Hematopoietic multipotent progenitor cell treated with erythropoietin and hydrocortisone succinate and interleukin-3 and kit ligand, for 17 days (in vitro differentiated cells): ENCODE measurements around the gene DUSP5.
A peak's percentile ranks its signal among the peaks of the same experiment; 100 is the strongest.
"Not testable (repeated sequence)": the region's sequence is repeated elsewhere in the genome, so short reads cannot be mapped to it uniquely, and the experiment has no call there.

Experiments
- DNase-seq: peaks from one replicate; pipeline ENCODE4 v3.0.0-alpha.2; 2015; ENCODE audit warnings: low spot score

DUSP5 gene

GRCh38 chr10:110497438-110498086, at the start of gene DUSP5:
TSS of gene DUSP5 (plus strand) at chr10:110497907. CDS start at chr10:110498122, 215 bp downstream.
- peak; percentile 95 for DNase-seq

- DNase-seq, result no peak
Observed at GRCh38 chr10:110448682-110449418, 48.9 kb upstream of the DUSP5 start.

GRCh38 chr10:110455446-110455845, 42.3 kb upstream of the DUSP5 start:
- DNase-seq, result no peak

- DNase-seq, result no peak
Observed at GRCh38 chr10:110456046-110456445, 41.7 kb upstream of the DUSP5 start.

- no peak for DNase-seq
Observed at GRCh38 chr10:110456523-110457091, 41.1 kb upstream of the DUSP5 start.

- DNase-seq, result no peak
Observed at GRCh38 chr10:110457851-110458250, 39.9 kb upstream of the DUSP5 start.

GRCh38 chr10:110458266-110458920, 39.3 kb upstream of the DUSP5 start:
- DNase-seq, result no peak

- no peak for DNase-seq
Observed at GRCh38 chr10:110459600-110459999, 38.1 kb upstream of the DUSP5 start.

- DNase-seq, result no peak
Observed at GRCh38 chr10:110460111-110460809, 37.4 kb upstream of the DUSP5 start.

- no peak for DNase-seq
Observed at GRCh38 chr10:110461088-110461487, 36.6 kb upstream of the DUSP5 start.

GRCh38 chr10:110461530-110461929, 36.2 kb upstream of the DUSP5 start:
- DNase-seq, result no peak

- no peak for DNase-seq
Observed at GRCh38 chr10:110462166-110463095, 35.3 kb upstream of the DUSP5 start.

- not testable (repeated sequence) for DNase-seq
Observed at GRCh38 chr10:110468258-110468657, 29.4 kb upstream of the DUSP5 start.

GRCh38 chr10:110470541-110470940, 27.2 kb upstream of the DUSP5 start:
- not testable (repeated sequence) for DNase-seq

GRCh38 chr10:110471566-110472139, 26.1 kb upstream of the DUSP5 start:
- no peak for DNase-seq

- no peak for DNase-seq
Observed at GRCh38 chr10:110474017-110474416, 23.7 kb upstream of the DUSP5 start.

- DNase-seq, result no peak
Observed at GRCh38 chr10:110474826-110475225, 22.9 kb upstream of the DUSP5 start.

- DNase-seq, result no peak
Observed at GRCh38 chr10:110475722-110476515, 21.8 kb upstream of the DUSP5 start.

- no peak for DNase-seq
Observed at GRCh38 chr10:110479710-110480109, 18.0 kb upstream of the DUSP5 start.

GRCh38 chr10:110480387-110480786, 17.3 kb upstream of the DUSP5 start:
- DNase-seq, result no peak
